Esophagus squamous epithelium (tissue), 4 donors: ENCODE data around the gene SHF.

ENCODE experiments used
- POLR2A ChIP-seq, 4 donors: fragments of 450-650 bp; IDR thresholded peaks; one replicate each; pipeline ENCODE4 v1.6.1; 2017; ENCODE audit warnings: antibody characterized with exemption in 4 of 4, mild to moderate bottlenecking in 4 of 4, moderate library complexity in 3 of 4
- TF ChIP-seq, protein P1 (sequence below), 6 experiments: fragments of 450-650 bp in 4 of 6; fragments of 200-600 bp in 2 of 6; sonication (generic) in 2 of 6; IDR thresholded peaks; one replicate each; pipeline ENCODE4 v1.5.1; 2016 to 2019; ENCODE audit warnings: antibody characterized with exemption in 6 of 6, mild to moderate bottlenecking in 4 of 6, moderate library complexity in 4 of 6

DNA sequence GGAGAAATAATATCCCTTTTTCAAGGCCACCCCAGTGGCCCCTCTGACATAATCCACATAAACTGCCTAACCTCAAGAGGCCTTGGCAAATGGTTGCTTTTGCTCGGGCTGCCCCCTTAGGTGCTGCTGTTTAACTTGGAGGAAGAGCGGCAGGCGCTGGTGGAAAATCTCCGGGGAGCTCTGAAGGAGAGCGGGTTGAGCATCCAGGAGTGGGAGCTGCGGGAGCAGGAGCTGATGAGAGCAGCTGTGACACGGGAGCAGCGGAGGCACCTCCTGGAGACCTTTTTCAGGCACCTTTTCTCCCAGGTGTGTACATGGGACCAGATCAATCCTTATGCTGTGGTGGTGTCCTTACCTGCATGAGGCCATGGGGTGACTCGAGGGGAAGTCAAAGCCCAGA, 43.0 kb downstream of the SHF start:
- TF ChIP-seq, protein P1, sequence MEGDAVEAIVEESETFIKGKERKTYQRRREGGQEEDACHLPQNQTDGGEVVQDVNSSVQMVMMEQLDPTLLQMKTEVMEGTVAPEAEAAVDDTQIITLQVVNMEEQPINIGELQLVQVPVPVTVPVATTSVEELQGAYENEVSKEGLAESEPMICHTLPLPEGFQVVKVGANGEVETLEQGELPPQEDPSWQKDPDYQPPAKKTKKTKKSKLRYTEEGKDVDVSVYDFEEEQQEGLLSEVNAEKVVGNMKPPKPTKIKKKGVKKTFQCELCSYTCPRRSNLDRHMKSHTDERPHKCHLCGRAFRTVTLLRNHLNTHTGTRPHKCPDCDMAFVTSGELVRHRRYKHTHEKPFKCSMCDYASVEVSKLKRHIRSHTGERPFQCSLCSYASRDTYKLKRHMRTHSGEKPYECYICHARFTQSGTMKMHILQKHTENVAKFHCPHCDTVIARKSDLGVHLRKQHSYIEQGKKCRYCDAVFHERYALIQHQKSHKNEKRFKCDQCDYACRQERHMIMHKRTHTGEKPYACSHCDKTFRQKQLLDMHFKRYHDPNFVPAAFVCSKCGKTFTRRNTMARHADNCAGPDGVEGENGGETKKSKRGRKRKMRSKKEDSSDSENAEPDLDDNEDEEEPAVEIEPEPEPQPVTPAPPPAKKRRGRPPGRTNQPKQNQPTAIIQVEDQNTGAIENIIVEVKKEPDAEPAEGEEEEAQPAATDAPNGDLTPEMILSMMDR (IDR thresholded peaks at IDR 0.05) = no peak
- TF ChIP-seq POLR2A (IDR thresholded peaks at IDR 0.05) = no peak
